HUDEP-2 (cell line): ENCODE measurements around the gene FAM107B.

Experiments used
- DNase-seq, 76 experiments: peaks; one replicate each; lab custom pipeline; 2025; ENCODE audit not compliant: unreplicated experiment in 76 of 76; lab: John Stamatoyannopoulos, UW

Gene FAM107B

DNA sequence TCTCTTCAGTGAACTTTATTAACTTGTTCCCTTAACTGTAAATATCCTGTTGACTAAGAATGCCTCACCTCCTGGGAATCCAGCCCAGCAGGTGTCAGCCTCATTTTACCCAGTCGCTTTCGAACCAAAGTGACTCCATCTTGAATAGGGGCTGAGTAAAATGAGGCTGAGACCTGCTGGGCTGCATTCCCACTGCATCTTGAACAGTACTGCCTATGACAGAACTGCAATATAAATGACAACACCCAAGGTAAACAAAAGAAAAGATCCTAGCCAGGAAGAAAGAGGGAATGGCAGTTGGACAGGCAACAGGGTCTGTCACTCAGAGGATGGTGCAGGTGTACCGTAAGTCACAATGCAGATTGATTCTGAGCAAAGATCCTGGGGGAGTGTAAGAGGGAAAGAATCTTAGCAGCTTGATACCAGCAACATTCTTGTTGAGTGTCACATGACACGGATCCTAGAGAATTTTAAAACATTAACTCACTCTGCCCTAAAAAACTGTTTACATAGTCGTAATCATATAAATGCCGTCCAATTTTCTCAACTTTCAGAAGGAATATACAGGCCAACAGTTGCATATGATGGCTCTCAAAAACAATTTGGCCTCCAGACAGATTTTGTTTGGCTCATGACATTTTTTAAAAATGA lies 4.4 kb upstream of the FAM107B start:
- no peak for DNase-seq

DNA sequence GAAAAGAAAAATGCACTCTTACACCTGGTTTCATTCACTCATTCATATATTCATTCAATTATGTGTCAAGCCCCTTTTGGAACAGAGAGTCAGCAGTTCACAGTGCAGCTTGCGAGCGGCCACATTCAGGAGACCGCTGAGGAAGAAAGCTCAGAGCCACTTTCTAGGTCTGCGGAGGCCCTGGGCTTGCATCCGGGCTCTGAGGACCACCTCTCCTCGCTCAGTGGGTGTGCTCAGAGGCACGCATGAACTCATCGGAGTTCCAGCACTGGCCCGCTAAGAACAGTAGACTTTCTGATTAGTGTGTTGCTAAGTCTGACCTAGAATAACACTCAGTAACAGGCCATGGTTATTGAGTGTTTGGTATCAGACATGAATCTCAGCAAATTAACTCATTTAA lies 1.8 kb upstream of the FAM107B start:
- DNase-seq: no peak

DNA sequence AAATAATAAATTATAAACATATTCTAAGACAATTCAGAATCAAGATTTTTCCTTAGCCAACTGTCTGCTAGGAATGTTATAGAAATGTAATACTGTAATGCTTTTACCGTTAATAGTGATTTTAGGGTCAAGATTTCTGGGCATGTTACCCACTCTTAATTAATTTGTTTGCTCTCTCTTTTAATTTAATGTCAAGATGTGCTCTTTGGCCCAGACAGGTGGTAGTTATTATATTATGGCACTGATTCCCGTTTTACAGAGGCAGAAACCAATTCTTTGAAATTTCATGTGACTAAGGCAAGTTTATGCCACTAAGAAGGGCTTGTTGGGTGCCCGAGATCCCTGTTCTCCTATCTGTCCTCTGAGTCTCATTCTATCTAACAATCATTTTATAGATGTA lies 959 bp upstream of the FAM107B start:
- no peak for DNase-seq

DNA sequence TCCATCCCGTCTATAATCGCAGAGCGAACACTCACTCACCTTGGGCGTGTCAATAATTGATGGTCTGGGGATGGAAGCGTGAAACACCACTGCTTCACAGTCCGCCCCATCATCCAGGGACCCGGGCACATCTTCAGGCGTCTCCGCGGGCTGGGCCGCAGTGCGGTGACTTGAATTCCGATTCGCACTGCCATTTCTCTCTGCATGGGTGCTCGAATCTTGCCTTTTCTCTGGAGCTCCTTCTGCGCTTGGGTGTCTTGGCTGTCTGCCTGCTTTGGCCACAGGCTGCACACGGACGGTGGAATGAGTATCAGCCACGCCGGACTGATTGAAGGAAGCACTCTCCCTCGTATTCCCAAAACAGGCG lies 500 bp downstream of the FAM107B start:
- DNase-seq: no peak

DNA sequence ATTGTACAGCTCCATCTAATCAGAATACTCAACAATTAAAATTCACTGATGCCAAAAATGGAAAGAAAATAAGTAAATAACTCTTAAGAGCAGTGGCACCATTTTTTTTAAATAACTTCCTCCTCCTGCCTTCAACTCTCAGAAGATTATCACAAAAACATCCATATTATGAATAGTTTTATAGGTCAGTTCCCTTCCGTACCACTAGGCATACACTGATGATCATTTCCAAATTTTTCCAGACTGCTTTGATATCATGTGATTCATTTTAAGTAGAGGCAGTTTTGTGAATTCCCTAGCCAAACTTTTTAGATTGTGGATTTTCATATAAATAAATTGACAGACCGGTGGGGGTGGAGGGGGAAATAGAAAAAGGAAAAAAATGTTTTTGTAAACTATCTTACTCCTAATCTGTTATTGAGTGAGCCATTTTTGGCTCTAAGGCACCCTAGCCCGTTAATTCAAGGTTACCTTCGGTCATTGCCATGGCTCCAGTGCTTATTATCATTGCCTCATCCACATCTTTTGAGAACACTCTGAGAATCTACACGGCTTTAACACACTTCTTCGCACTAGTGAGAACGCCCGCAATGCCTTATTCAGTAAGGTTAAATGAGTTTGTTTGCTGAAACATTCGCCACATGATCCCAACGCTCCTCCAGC lies 1.0 kb downstream of the FAM107B start:
- DNase-seq: no peak

DNA sequence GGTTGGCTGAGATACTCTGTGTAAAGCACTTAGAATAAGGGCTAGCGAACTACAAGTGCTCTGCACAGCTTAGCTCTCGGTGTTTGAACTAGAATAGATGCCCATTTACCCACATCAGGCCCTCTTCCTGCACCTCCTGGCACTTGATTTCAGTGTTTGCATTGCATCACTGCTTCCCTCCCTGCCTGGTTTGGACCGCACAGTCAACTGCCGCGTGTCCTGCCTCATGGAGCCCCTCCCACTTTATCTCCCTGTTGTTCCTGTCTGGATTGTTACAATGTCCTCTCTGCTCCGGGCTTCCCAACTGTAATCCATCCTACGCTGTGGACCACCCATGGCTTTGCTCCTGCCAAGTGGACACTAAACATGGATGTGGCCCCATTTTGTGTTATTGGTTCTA lies 2.3 kb downstream of the FAM107B start:
- no peak for DNase-seq

DNA sequence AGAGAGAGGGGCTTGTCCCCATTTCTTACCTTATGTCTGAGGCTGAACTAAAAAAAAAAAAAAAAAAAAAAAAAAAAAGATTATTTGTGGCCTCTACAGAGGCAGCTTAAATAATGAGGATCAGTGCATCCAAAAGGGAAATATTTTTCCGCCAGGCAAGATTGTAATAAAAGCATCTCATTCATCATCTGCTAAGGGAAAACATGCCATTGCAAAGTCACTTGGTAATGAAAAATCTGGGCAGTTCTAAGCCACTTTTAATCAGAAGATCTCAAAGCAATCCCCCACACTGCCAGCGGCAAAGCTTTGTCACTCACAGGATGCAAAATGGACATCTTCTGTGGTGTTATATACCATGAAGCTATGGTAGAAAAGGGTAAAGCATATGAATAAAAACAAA lies 3.8 kb downstream of the FAM107B start:
- no peak for DNase-seq

DNA sequence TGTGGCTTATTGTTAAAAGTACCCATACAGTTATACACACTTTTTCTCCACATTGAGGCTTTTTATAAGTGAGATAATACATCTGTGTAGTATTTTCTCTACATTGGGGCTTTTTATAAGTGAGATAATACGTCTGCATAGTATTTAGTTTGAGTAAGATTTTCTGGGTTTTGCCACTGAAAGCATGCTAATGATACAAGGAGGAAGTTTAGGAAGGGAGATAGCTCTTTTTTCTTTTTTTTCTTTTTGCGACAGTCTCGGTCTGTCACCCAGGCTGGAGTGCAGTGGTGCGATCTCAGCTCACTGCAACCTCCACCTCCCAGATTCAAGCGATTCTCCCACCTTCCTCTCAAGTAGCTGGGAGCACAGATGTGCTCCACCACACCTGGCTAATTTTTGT lies 13.3 kb downstream of the FAM107B start:
- no peak for DNase-seq

DNA sequence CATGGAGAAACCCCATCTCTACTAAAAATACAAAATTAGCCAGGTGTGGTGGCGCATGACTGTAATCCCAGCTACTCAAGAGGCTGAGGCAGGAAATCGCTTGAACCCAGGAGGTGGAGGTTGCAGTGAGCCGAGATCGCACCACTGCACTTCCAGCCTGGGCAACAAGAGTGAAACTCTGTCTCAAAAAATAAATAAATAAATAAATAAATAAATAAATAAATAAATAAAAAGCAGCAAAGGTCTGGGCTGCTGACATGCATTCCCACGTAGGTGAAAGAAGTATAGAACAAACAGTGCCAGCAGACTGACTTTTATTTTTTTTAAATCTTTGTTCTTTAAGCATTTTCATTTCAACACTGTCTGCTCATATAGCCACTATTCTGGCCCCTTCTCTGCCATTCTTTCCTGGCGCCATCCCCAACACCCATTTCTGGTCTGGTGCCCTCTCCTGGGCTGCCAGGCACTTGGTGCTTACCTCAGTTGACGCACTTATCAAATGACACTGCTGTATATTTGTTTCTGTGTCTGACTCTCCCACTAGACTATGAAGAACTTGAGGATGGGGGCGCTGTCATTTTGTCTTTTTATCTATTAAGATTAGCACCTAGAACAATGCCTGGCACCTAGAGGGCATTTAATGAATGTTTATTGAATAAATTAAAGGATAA lies 15.6 kb downstream of the FAM107B start:
- peak in 1 of 76 experiments; percentile 4 for DNase-seq

DNA sequence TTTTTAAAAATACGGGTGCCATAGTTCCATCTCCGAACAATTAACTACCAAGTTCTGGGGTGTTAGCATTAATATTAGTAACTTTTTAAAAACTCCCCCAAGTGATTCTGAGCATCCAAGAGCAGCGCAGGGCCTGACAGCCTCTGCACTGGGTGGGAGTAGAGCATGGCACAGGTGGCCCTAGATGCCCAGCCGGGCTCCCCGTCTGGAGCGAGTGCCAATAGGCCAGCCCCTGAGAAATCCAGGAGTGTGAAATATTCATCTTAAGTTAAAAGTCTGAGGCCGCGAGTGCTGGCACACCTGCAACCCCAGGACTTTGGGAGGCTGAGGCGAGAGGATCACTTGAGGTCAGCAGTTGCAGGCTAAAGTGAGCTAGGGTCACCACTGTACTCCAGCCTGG lies 16.2 kb downstream of the FAM107B start:
- no peak for DNase-seq

DNA sequence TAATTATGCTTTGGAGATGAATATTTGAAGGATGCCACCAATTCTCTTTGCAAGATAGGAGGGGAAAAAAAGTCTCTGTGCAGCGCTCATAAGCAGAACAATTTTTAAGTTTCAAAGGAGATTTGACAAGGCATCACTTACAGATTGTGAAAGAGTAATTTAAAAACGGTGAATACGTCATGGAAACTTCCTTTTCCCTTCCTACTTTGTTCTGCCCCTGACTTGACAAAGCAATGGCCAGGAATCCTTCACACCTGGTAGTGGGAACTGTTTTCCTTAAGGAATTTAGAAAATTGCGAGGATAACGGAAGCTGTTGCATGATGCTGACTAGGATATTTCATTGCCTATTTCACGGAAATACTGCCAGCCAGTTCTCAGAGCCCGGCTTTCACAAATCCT lies 16.7 kb downstream of the FAM107B start:
- no peak for DNase-seq

DNA sequence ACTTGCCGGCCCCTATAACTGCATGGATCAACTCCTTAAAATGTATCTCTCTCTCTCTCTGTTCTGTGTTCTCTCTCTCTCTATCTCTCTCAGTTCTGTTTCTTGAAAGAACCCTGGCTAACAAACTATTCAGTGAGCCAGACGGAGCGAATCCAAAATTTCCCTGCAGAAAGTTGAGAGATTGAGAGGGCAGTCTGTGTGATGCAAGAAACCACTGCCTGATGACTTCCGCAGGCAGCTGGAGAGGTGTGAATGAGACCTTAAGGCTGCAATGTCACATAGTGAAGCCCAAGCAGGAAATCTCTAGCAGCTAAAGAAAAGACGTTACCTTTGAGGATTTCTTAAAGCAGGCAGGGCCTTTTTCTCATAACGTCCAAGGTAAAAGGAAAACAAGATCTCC lies 17.3 kb downstream of the FAM107B start:
- no peak for DNase-seq

DNA sequence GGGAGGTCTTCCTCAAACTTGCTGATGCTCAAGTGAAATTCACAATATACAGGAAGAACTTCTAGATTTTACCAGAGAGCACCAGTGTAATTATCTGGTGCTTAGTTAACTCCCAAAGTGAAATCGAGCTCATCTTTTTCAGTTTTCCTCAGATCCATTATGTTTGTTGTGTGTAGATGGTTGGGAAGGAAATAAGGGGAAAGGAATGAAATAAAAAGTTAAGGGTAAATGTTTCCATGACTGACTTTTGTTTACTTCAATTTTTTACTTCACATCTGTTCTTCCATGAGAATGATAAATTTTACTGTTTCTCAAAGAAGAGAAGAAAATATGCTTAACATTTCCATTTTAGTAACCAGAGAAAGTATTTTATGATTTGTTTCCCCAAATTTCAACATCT lies 21.3 kb downstream of the FAM107B start:
- no peak for DNase-seq

DNA sequence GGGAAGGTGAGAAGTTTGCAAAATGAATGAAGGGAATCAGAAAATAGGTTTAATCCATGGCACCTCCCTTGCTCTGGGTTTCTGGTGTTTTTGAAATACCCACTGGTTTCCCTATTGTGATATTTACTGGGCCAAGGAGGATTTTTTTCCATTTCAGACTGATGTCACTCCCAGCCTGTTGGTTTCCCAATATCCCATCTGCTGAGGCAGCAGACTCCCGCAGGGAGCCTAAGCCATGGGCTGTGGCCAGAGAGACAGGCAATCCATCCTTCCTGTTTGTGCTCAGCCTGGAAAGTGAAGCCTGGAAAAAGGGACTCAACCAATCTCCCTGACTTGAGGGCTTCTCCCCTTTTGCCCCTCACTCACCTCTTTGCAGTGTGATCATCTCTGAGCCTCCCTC lies 22.8 kb downstream of the FAM107B start:
- DNase-seq: no peak

DNA sequence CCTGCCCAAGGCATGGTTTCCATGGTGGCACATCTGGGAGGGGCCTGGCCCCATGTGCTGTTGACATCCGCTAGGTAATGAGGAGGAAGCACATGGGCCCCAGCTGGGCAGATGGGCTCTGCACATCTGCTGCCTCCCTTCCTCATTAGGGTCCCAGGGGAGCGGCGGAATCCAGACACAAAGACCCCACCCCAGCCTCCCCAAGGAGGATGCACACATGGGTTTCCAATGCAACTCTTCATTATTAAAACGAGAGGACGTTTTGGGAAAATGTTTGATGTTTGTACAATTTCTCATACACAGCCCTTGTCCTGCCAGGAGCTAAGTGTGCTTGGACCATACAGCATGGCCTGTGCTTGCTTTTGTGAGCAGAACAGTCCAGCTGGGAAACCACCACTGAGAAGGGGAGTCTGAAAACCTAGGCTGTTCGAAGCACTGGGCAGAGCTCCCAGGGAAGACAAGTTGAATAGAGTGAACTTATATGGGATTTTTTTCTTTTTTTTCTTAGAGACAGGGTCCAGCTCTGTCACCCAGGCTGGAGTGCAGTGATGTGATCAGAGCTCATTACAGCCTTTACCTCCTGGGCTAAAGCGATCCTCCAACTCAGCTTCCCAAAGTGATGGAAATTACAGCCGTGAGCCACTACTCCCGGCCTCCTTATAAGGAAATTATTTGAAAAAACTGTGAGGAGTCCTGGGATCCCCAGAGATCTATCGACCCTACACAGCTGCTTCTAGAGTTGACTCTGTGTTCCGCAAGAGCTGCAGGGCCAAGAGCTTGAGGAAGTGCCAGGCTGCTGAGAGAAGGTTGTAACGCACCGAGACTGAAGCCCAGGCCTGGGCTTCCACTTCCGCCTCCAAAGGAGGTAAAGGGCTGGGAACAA lies 23.4 kb downstream of the FAM107B start:
- DNase-seq: no peak

DNA sequence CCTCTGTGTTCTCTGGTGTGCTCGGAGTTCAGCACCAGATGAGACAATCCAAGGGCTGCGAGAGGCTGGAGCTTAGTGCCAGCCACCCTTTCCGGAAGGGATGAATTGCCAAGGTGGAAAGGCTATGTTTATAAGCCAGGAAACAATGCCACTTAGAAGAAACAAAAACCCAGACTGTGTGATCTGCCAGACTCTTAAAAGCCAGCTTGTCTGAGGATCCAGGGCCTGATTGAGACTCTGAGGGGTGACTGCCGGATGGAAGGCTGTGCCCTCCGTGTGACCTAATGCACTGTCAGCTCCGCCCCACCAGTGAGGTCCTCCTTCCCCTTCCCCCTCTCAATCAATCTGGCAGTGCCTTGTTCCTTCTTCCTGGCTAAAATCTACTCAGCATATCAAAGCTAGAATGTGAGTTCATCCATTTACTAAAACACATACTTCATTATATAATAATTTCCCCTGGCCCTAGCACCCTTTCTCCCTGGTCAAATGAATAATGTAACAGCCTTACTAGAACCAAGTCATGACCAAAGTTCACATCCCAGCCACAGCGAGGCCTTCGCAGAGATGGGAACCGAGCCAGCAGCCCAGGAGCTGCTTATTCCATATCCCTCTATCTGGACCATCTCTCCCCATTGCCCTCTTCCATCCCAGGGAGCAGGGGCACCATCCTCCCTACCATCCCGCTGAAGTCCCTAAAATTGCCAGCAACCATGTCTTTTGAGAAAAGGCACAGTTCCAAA lies 25.5 kb downstream of the FAM107B start:
- no peak for DNase-seq

DNA sequence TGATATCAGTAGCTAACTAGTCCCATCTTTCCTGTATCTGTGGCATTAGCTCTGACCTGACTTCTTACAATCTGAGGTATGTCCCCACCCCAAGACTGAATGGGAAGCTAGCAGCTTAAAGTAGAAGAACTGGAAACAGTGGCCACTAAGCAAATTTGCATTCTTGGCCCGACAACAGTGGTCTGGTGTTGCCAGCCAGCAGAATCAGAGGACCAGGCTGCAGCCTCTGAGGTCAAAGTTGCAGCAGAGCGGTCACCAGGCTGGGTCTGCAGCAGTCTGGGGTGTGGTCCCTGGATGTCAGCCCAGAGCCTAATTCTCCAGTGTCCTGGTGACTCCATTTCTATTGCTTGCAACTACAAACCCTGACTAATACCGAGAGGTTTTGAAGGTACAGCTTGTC lies 26.3 kb downstream of the FAM107B start:
- DNase-seq: no peak

DNA sequence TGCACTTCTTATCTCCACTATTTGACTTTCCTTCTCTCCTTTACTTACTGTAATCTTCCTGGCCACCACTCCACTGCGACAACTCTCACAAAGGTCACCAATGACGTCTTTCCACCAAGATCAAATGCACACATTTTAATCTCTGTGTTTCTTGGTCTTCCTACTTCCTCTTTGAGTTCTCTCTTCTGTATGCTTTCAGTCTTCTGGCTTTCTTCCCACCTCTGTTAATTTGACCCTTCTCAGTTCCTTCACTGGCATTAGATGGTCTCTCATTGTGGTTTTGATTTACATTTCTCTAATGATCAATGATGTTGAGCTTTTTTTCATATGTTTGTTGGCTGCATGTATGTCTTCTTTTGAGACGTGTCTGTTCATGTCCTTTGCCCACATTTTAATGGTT lies 31.9 kb downstream of the FAM107B start:
- no peak for DNase-seq

DNA sequence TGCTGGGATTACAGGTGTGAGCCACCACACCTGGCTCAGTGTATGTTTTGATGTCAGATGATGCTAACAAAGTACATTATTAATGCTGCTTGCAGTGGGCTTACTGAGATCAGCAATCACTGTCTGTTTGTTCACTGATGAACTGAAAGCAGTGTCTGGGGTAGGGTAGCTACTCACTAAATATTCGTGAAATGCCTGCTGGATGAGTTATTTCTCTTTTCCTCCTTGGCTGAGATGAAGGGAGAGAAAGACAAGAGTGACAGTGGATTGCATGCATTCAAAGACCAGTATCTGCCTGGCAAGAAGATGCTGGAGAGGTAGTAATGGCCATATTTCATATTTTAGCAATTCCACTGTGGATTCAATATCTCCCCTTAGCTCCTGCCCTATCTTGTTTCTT lies 32.3 kb downstream of the FAM107B start:
- no peak for DNase-seq

DNA sequence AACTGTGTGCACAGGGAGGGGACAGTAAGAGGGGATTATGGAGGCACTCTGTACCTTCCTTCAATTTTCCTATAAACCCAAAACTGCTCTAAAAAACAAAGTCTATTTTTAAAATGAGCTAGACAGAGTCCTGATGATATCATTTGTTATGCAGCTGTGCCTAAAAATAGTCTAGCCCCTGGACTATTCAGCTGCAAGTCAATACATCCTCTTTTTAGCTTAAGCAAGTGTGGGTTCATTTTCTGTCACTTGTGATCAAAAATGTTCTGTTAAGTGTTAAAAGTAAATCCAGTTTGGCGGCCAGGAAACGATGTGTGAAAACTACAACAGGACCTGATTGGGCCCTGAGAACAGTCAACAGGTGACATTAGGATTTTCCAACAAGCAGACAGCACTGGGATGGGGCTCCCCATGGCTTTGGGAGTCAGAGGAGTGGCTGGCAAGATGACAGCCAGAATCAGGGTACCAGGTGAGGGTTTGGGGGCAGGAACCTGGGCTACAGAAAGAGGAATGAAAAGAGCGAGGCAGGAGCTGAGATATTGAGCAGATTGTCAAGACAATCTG lies 33.9 kb downstream of the FAM107B start:
- no peak for DNase-seq
